Effector memory CD4-positive, alpha-beta T cell (primary cell): Measurements from ENCODE around the gene CEP350.

Experiments
- DNase-seq, 3 donors: peaks; one replicate each; pipeline ENCODE4 v3.0.0-alpha.2; 2020
- H3K27ac ChIP-seq: 2 replicates; pipeline ENCODE4 v1.7.0; 2013; ENCODE audit warnings: mild to moderate bottlenecking, low read length, moderate library complexity; ENCODE audit not compliant: insufficient read depth, poor library complexity, severe bottlenecking
- H3K27me3 ChIP-seq: replicated peaks from 2 replicates; pipeline ENCODE4 v1.7.0; 2013; ENCODE audit warnings: mild to moderate bottlenecking, low read length; ENCODE audit not compliant: insufficient read depth, control insufficient read depth, poor library complexity, severe bottlenecking
- H3K36me3 ChIP-seq: 2 replicates; pipeline ENCODE4 v1.7.0; 2013; ENCODE audit warnings: mild to moderate bottlenecking, low read length, moderate library complexity; ENCODE audit not compliant: control insufficient read depth, insufficient read depth
- H3K4me1 ChIP-seq: 2 replicates; pipeline ENCODE4 v1.7.0; 2013; ENCODE audit warnings: low read length, mild to moderate bottlenecking; ENCODE audit not compliant: control insufficient read depth, insufficient read depth, poor library complexity, severe bottlenecking
- H3K4me3 ChIP-seq: 2 replicates; pipeline ENCODE4 v1.7.0; 2013; ENCODE audit warnings: low read length, low read depth, mild to moderate bottlenecking; ENCODE audit not compliant: insufficient read depth, poor library complexity, severe bottlenecking
- H3K9me3 ChIP-seq: 2 replicates; pipeline ENCODE4 v1.7.0; 2013; ENCODE audit warnings: mild to moderate bottlenecking, low read length, moderate library complexity; ENCODE audit not compliant: control insufficient read depth

CEP350 gene

DNA sequence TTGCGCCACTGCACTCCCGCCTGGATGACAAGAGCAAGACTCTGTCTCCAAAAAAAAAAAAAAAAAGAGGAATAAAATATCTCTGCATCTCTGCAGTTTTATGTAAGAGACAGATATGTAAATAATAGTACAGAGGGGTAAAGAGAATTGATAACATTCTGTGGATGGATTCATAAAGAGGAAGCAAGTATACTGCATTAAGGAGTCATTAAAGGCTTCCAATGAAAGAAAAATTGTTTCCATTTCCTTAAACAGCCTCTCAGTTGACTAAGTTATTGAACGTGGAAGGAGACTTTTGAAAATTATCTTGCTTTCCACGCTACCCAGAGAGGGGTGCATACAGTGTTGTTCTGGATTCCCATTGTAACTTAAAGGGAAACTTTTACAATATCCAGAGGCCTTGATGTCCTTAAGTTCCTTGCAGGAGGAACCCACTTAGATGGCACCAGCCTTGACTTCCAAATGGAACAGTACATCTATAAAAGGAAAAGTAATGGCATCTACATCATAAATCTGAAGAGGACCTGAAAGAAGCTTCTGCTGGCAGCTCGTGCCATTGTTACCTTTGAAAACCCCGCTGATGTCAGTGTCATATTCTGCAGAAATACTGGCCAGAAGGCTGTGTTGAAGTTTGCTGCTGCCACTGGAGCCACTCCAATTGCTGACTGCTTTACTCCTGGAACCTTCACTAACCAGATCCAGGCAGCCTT is 13.8 kb downstream of the CEP350 start:
- no peak overlapping the region for H3K27ac ChIP-seq
- no peak for DNase-seq
- no peaks in the 10 kb centered on the region for H3K9me3 ChIP-seq
- H3K4me3 ChIP-seq: no peak overlapping the region
- H3K36me3 ChIP-seq: no peaks in the 10 kb centered on the region
- peaks cover 5% of the 10 kb centered on the region for H3K4me1 ChIP-seq
- no peaks in the 10 kb centered on the region for H3K27me3 ChIP-seq

DNA sequence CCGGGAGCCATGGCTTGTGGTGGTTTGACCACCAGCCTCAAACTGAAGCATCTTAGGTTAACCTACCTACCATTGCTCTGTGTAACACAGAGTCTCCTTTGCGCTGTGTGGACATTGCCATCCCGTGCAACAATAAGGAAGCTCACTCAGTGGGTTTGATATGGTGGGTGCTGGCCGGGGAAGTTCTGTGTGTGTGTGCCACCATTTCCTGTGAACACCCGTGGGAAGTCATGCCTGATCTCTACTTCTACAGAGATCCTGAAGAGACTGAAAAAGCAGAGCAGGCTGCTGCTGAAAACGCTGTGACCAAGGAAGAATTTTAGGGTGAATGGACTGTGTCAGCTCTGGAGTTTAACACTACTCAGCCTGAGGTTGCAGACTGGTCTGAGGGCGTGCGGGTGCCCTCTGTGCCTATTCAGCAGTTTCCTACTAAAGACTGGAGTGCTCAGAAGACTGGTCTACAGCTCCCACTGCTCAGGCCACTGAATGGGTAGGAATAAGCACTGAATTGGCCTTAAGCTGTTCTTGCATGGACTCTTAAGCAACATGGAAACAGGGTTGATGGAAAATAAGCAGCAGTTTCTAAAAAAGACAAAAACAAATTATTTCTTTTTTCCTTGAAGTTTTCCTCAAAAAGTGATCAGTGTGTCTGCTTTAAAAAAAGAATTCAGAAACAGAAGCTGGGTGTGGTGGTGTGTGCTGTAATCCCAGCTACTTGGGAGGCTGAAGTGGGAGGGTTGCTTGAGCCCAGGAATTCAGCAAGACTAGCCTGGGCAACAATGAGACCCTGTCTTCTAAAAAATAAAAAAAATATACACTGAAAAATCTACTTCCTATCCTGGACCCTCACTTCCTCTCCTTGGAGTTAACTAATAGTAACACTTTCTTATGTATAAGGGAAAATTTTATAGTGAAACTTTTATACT is 14.6 kb downstream of the CEP350 start:
- no peak for DNase-seq
- H3K27ac ChIP-seq: no peak overlapping the region
- no peaks in the 10 kb centered on the region for H3K9me3 ChIP-seq
- no peaks in the 10 kb centered on the region for H3K27me3 ChIP-seq
- H3K4me1 ChIP-seq: peaks cover 5% of the 10 kb centered on the region
- no peak overlapping the region for H3K4me3 ChIP-seq
- H3K36me3 ChIP-seq: no peaks in the 10 kb centered on the region

DNA sequence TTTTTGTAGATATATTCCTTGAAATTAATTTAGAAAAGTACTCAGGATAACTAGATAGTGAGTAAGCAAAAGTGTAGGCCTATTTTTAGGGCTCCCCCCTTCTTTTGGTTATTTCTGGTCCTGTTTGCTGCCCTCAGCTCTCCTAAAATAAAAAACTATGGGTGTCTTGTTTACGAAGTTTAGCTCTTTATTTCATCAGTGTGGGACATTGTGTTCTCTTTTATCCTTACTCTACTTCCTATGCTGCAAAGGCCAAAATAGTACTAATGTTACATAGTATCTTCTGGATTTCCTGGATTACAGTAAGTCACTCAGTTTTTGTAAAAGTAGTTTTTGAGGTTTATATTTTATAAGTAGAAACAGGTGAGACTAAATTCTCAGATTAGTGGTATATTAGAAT is 15.4 kb downstream of the CEP350 start:
- H3K27me3 ChIP-seq: no peaks in the 10 kb centered on the region
- no peak for DNase-seq
- H3K9me3 ChIP-seq: no peaks in the 10 kb centered on the region
- no peak overlapping the region for H3K27ac ChIP-seq
- no peaks in the 10 kb centered on the region for H3K36me3 ChIP-seq
- no peak overlapping the region for H3K4me3 ChIP-seq
- H3K4me1 ChIP-seq: peaks cover 5% of the 10 kb centered on the region

DNA sequence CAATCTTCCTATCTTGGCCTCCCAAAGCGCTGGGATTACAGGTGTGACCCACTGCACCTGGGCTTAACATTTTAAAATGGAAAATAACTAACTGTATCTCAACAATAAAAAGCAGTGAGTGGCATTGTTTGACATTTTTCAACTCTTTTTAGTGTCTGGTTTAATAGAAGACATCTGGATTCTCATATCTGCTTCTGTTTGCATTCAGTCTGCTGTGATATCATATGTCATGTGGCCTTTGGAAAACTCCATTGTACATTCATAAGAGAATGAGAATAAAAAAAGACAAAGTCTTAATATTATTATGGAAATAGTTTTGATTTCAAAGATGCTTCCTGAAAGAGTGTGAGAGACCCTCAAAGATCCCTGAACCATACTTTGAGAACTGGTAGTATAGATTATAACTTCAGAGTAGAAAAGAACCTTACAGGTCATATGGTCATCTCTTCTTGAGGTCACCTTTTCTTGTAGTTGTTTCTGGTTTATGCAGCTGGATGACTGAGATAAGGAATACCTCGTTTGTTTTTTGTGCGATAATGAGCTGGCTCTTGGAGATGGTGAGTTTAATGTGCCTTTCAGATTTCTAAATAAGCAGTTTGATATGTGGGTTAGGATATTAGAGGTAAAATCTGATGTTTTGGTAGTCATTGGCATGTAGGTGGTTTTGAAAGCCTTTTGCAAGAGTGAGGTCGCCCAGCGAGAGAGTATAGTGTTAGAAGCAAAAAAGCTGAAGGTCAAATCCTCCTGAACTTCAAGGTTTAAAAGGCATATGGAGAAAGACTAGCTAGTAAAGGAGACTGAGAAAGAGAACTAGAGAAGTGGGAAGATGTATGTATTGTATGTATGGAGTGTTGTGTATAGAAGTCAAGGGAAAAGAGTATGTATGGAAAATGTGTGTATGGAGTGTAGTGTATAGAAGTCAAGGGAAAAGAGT is 17.2 kb downstream of the CEP350 start:
- Histone ChIP-seq H3K4me1 (peaks cover 5% of the 10 kb centered on the region), H3K9me3 (no peaks in the 10 kb centered on the region), H3K27ac (no peak overlapping the region), H3K4me3 (no peak overlapping the region), H3K27me3 (no peaks in the 10 kb centered on the region), H3K36me3 (no peaks in the 10 kb centered on the region)
- no peak for DNase-seq

DNA sequence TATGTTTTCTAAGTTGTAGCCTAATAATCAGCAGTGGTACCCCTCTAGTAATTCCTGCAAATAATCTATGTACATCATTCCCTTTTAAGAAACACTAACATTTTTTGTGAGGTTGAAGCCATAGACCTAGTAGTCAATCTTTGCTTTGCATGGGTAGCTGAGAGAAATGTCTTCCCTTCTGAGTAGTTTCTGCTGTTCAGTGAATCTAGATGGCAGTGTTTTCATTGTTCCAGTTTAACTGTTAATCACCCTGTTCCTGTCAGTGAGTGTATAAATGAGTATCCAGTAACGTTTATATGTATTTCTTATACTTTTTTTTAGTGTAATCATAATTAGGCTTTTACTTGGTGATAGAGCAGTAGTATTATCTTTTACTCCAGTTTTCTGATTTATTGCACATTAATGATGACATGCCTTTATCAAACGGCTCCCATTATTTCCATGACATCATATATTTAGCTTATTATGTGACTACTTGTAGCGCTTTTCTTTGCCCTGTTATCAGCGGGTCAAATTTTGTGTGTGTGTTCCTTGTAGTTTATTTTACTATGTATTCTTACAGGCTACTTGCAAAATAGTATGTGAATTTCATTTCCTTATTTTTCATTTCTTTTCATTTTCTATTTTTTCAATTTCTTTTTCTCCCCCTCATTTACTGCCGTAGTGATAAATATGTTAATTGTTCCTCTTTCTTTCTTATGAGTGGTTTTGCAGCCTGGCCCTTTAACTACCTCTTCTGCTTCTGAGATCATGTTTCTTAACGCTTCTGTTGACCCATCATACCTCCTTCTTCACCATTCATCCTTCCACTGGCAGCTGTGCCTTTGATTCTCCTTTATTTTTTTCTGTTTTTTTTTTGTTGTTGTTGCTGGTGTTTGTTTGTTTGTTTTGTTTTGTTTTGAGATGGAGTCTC is 18.8 kb downstream of the CEP350 start:
- Histone ChIP-seq H3K4me1 (peaks cover 5% of the 10 kb centered on the region), H3K27ac (no peak overlapping the region), H3K4me3 (no peak overlapping the region), H3K9me3 (no peaks in the 10 kb centered on the region), H3K27me3 (no peaks in the 10 kb centered on the region), H3K36me3 (no peaks in the 10 kb centered on the region)
- DNase-seq: no peak

DNA sequence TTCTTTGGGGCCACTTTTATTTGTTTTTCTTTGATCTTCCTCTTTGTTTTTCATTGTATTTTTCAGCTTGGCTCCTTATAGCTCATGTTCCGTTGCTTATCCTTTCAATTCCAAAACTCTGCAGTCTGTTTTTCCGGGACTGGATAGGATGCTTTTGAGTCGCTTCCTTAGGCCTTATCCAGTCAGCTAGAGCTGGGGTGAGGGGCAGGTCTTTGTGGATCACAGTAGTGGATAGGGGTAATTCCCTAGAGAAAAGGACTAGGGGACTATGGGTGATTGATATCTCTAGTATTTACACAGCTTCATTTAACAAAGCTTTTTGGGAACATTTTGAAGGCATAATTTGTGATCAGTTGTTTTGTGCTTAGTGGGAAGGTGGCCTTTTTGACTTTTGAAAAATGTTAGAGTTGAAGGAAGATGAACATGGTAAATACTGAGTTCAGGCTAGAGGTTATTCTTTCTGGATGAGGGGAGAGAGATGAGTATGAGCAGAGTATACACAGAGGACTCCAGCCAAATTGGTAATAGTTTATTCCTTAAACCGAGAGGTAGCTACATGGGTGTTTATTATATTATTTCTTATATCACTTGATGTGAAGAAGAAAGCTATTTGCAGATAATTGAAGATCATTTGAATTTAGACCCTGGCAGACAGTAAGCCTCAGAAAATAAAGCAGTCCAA is 22.5 kb downstream of the CEP350 start:
- no peak for DNase-seq

DNA sequence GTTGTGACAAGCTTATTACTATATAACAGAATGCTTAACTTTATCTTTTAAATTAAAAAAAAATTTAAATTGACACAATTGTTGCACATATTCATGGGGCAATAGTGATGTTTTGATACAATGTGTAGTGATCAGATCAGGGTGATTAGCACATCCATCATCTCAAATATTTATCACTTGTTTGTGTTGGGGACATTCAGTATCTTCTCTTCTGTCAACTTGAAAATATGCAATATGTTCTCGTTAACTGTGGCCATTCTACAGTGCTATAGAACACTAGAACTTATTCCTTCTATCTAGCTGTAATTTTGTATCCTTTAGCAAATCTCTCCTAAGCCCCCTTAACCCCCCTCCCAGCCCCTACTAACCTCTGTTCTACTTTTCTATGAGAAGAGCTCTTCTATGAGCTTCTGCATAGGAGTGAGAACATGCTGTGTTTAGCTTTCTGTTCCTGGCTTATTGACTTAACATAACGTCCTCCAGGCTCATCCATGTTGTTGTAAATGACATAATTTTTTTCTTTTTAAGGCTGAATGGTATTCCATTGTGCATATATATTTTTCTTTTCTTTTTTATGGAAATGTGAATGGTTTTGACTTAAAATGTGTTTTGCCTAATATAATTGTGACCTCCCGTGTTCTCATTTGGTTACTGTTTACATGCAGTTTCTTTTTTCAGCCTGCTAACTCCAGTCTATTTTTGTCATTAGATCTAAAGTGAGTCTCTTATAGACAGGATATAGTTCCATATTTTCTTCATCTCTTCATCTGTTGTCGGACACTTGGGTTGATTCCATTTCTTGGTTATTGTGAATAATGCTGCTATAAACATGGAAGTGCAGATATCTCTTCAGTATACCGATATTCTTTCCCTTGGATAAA is 23.8 kb downstream of the CEP350 start:
- no peaks in the 10 kb centered on the region for H3K27me3 ChIP-seq
- no peak overlapping the region for H3K4me3 ChIP-seq
- no peak overlapping the region for H3K27ac ChIP-seq
- DNase-seq: no peak
- no peaks in the 10 kb centered on the region for H3K4me1 ChIP-seq
- no peaks in the 10 kb centered on the region for H3K9me3 ChIP-seq
- H3K36me3 ChIP-seq: no peaks in the 10 kb centered on the region

More for the DNA sequence above, 22.5 kb downstream of the CEP350 start:
- Histone ChIP-seq H3K9me3 (no peaks in the 10 kb centered on the region), H3K4me3 (no peak overlapping the region), H3K36me3 (no peaks in the 10 kb centered on the region), H3K4me1 (no peaks in the 10 kb centered on the region), H3K27me3 (no peaks in the 10 kb centered on the region), H3K27ac (no peak overlapping the region)

DNA sequence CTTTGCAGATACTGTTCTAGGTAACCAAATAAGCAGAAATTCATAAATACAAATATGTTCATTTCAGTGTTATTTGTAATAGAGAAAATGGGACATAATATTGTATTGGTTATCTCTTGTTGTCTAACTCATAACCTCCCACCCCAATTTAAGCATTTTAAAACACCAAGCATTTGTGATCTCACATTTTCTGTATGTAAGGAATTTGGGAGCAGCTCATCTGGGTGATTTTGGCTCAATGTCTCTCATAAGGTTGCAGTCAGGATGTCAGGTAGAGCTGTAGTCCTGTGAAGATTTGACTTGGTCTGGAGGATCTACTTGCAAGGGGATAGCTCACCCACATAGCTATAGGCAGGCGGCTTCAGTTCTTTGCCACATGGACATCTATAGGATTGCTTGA is 29.5 kb downstream of the CEP350 start:
- H3K27me3 ChIP-seq: no peaks in the 10 kb centered on the region
- H3K4me1 ChIP-seq: no peaks in the 10 kb centered on the region
- H3K27ac ChIP-seq: no peak overlapping the region

More for the DNA sequence above, 29.5 kb downstream of the CEP350 start:
- Histone ChIP-seq H3K36me3 (no peaks in the 10 kb centered on the region), H3K9me3 (no peaks in the 10 kb centered on the region), H3K4me3 (no peak overlapping the region)
- no peak for DNase-seq
